Aorta (tissue), 5 donors: ENCODE measurements around the gene BAHD1. TPM values are rescaled to one million over a fixed set of nuclear protein-coding genes. Genes with fewer than 3 reads are reported as not detected.

Source experiments
- ATAC-seq: fragments of 200-7000 bp; cut with Tn5 transposase; one replicate; pipeline ENCODE4 v1.9.1; 2022; ENCODE audit warnings: moderate library complexity; ENCODE audit not compliant: low FRiP score
- DNase-seq, 2 donors: peaks; one replicate each; pipeline ENCODE4 v3.0.0-alpha.2; 2020
- H3K27ac ChIP-seq, 2 donors: one replicate each; pipeline ENCODE4 v1.5.1; 2013; ENCODE audit warnings: low read length in 2 of 2, mild to moderate bottlenecking in 2 of 2, moderate library complexity in 2 of 2, control low read depth in 1 of 2, inconsistent platforms in 1 of 2, low read depth in 1 of 2
- H3K27me3 ChIP-seq, 2 donors: one replicate each; pipeline ENCODE4 v1.6.1; 2013; ENCODE audit warnings: control low read depth in 1 of 2, low read length in 1 of 2, mild to moderate bottlenecking in 1 of 2, moderate library complexity in 1 of 2; ENCODE audit not compliant: insufficient read depth in 2 of 2, control insufficient read depth in 1 of 2
- H3K36me3 ChIP-seq, 2 donors: one replicate each; pipeline ENCODE4 v1.6.1; 2013; ENCODE audit warnings: control low read depth in 1 of 2, low read length in 1 of 2, mild to moderate bottlenecking in 1 of 2; ENCODE audit not compliant: insufficient read depth in 2 of 2, control insufficient read depth in 1 of 2
- H3K4me1 ChIP-seq, 2 donors: one replicate each; pipeline ENCODE4 v1.6.1; 2013; ENCODE audit warnings: low read length in 2 of 2, control low read depth in 1 of 2, mild to moderate bottlenecking in 1 of 2, moderate library complexity in 1 of 2; ENCODE audit not compliant: insufficient read depth in 2 of 2, control insufficient read depth in 1 of 2
- H3K4me3 ChIP-seq, 2 donors: one replicate each; pipeline ENCODE4 v1.5.1; 2013; ENCODE audit warnings: low read length in 2 of 2, control low read depth in 1 of 2, mild to moderate bottlenecking in 1 of 2
- H3K9me3 ChIP-seq: one replicate; pipeline ENCODE4 v1.6.1; 2013; ENCODE audit warnings: mild to moderate bottlenecking, low read length; ENCODE audit not compliant: control insufficient read depth
- WGBS, 2 donors: extraction: QIAGEN DNeasy Blood & Tissue Kit; methylation state at CpG; one replicate each; pipeline ENCODE4 v1.1.7; 2013; 5-methylcytosine and 5-hydroxymethylcytosine counted together
- intact Hi-C, 2 donors: fragments of 100-400 bp; cut with DNase I; formaldehyde crosslinking; loops; one replicate each; pipeline versions ENCODE4 v1.14.2 to v1.15.0; 2022
- polyA plus RNA-seq, 2 donors: library from polyadenylated mRNA; stranded (reverse); fragments of 200-250 nt; gene quantifications; one replicate each; pipeline ENCODE4 v1.2.3, GENCODE V29; 2013
- total RNA-seq, 2 donors: library from RNA; stranded (reverse); fragmentation: NEBNext Ultra II Directional; extraction: Animal tissue kit (Norgen Biotek cat#: 25700); gene quantifications; one replicate each; pipeline ENCODE4 v1.2.1, GENCODE V29; 2021
- donor health status: healthy with polysubstance abuse.
- donor health status: Bipolar disorder and iron deficiency.
- donor health status: DM: no; HTN: no; CAD: no.
- donor health status: DM: no; HTN: no; CAD: no.
- donor health status: DM: yes; HTN: yes; CAD: no.

Gene BAHD1
- total and polyA plus RNA-seq, 4 donors = 4.8 to 21.2 (median 13.5) TPM

GRCh38 chr15:40420793-40421192 lies 20.0 kb upstream of the BAHD1 start:
- H3K9me3 ChIP-seq = no peaks in the 10 kb centered on the region
- DNase-seq = no peak
- H3K4me3 ChIP-seq = no peak overlapping the region
- peaks cover 2% of the 10 kb centered on the region in 2 donors for H3K36me3 ChIP-seq
- 66 to 83% methylated on average over 3 of the region's 3 CpGs for WGBS, 2 donors
- ATAC-seq = no peak
- H3K4me1 ChIP-seq = no peaks in the 10 kb centered on the region
- H3K27ac ChIP-seq = no peak overlapping the region
- no peaks in the 10 kb centered on the region for H3K27me3 ChIP-seq
- intact Hi-C loops = loop anchor here (1.0 to 10.0 kb wide), 6 partner anchors 53 to 376 kb away; partner anchors contain the start of genes CCDC9B (in 1 of the 2) and INAFM2 (in 1 of the 2)

- Histone ChIP-seq H3K4me3 (no peak overlapping the region), H3K9me3 (no peaks in the 10 kb centered on the region), H3K4me1 (no peaks in the 10 kb centered on the region), H3K27me3 (no peaks in the 10 kb centered on the region), H3K27ac (no peak overlapping the region), H3K36me3 (no peaks in the 10 kb centered on the region)
- ATAC-seq = peak; percentile 95
- DNase-seq = peak; percentile 87 to 94
- WGBS, 2 donors = 5 to 7% methylated on average over 31 of the region's 31 CpGs
- intact Hi-C loops = loop anchor here (1.0 to 10.0 kb wide), 6 partner anchors 54 to 377 kb away; partner anchors contain the start of genes CCDC9B (in 1 of the 2) and INAFM2 (in 1 of the 2)
Measured at GRCh38 chr15:40421246-40422157, 19.3 kb upstream of the BAHD1 start.

GRCh38 chr15:40424483-40425115 lies 16.2 kb upstream of the BAHD1 start:
- Histone ChIP-seq H3K9me3 (no peaks in the 10 kb centered on the region), H3K36me3 (no peaks in the 10 kb centered on the region), H3K27me3 (no peaks in the 10 kb centered on the region), H3K4me3 (no peak overlapping the region), H3K4me1 (no peaks in the 10 kb centered on the region), H3K27ac (no peak overlapping the region)
- ATAC-seq = no peak
- intact Hi-C loops = loop anchor here (5.0 to 10.0 kb wide), 5 partner anchors 57 to 380 kb away; partner anchors contain the start of genes CCDC9B (in 1 of the 2) and INAFM2 (in 1 of the 2)
- no peak for DNase-seq
- WGBS, 2 donors = 89 to 94% methylated on average over 6 of the region's 6 CpGs

GRCh38 chr15:40425681-40426080 lies 15.1 kb upstream of the BAHD1 start:
- ATAC-seq (no peak), DNase-seq (no peak)
- Histone ChIP-seq H3K27me3 (no peaks in the 10 kb centered on the region), H3K27ac (no peak overlapping the region), H3K9me3 (no peaks in the 10 kb centered on the region), H3K36me3 (no peaks in the 10 kb centered on the region), H3K4me3 (no peak overlapping the region), H3K4me1 (no peaks in the 10 kb centered on the region)
- intact Hi-C loops = loop anchor here (10.0 kb wide), 2 partner anchors 81 to 381 kb away; partner anchors contain the start of gene CCDC9B (in 1 of the 2)
- WGBS, 2 donors = 94% methylated on average over 5 of the region's 5 CpGs

GRCh38 chr15:40427188-40427587 lies 13.6 kb upstream of the BAHD1 start:
- no peaks in the 10 kb centered on the region for H3K36me3 ChIP-seq
- no peak for DNase-seq
- H3K9me3 ChIP-seq = no peaks in the 10 kb centered on the region
- intact Hi-C loops = loop anchor here (10.0 kb wide), 2 partner anchors 82 to 382 kb away; partner anchors contain the start of gene CCDC9B (in 1 of the 2)
- 88 to 95% methylated on average over 9 of the region's 9 CpGs for WGBS, 2 donors
- no peak for ATAC-seq
- no peaks in the 10 kb centered on the region for H3K4me1 ChIP-seq
- no peaks in the 10 kb centered on the region for H3K27me3 ChIP-seq
- H3K27ac ChIP-seq = no peak overlapping the region
- no peak overlapping the region for H3K4me3 ChIP-seq

GRCh38 chr15:40428185-40428584 lies 12.6 kb upstream of the BAHD1 start:
- Histone ChIP-seq H3K27ac (no peak overlapping the region), H3K9me3 (no peaks in the 10 kb centered on the region), H3K4me3 (no peak overlapping the region), H3K36me3 (no peaks in the 10 kb centered on the region), H3K4me1 (no peaks in the 10 kb centered on the region), H3K27me3 (no peaks in the 10 kb centered on the region)
- no peak for DNase-seq
- ATAC-seq = no peak
- intact Hi-C loops = loop anchor here (10.0 kb wide), 2 partner anchors 83 to 383 kb away; partner anchors contain the start of gene CCDC9B (in 1 of the 2)
- 92 to 93% methylated on average over 4 of the region's 4 CpGs for WGBS, 2 donors

GRCh38 chr15:40429068-40429710 lies 11.6 kb upstream of the BAHD1 start:
- no peaks in the 10 kb centered on the region for H3K4me1 ChIP-seq
- DNase-seq (no peak), ATAC-seq (no peak)
- H3K4me3 ChIP-seq = no peak overlapping the region
- 83 to 93% methylated on average over 10 of the region's 10 CpGs for WGBS, 2 donors
- no peak overlapping the region for H3K27ac ChIP-seq
- no peaks in the 10 kb centered on the region for H3K27me3 ChIP-seq
- H3K36me3 ChIP-seq = no peaks in the 10 kb centered on the region
- intact Hi-C loops = loop anchor here (10.0 kb wide), 2 partner anchors 84 to 384 kb away; partner anchors contain the start of gene CCDC9B (in 1 of the 2)
- H3K9me3 ChIP-seq = no peaks in the 10 kb centered on the region

- Histone ChIP-seq H3K4me3 (no peak overlapping the region), H3K9me3 (no peaks in the 10 kb centered on the region), H3K4me1 (no peaks in the 10 kb centered on the region), H3K36me3 (no peaks in the 10 kb centered on the region), H3K27me3 (no peaks in the 10 kb centered on the region), H3K27ac (no peak overlapping the region)
- no peak for DNase-seq
- no peak for ATAC-seq
- intact Hi-C loops = no loop called here
- 75 to 77% methylated on average over 10 of the region's 10 CpGs for WGBS, 2 donors
Measured at GRCh38 chr15:40430271-40430805, 10.4 kb upstream of the BAHD1 start.
